ENCODE measurements around the gene KLHDC8A.

DNA sequence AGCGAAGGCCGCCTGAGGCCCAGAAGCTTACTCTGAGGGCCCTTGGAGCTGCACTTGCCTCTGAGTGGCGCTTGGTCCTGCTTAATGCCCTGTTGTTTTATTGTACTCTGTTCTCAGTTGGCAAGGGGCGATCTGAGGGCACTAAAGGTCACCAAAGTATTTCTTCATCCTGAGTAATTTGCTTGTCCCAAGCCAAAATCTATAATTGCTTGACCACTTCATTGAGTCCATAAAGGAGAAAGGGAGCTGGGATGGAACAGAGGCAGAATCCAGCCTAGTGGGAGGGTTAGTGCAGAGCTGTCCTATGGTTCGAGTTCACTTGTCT, 34.8 kb downstream of the KLHDC8A start:
- TF ChIP-seq GATA2 (IDR thresholded peaks at IDR 0.05; ENCODE audit: low read depth, low read length) (no peak), GATA3 (IDR thresholded peaks at IDR 0.05; ENCODE audit: low read depth, low read length) (no peak)
